HepG2 (cell line): Measurements from ENCODE around the gene ADCY6. TPM values are rescaled to one million over a fixed set of nuclear protein-coding genes. Genes with fewer than 3 reads are reported as not detected.

Source experiments
- ARHGAP35 ChIP-seq: sonication (generic); formaldehyde crosslinking; IDR thresholded peaks from 2 replicates; pipeline ENCODE4 v1.9.0; 2022; ENCODE audit warnings: mild to moderate bottlenecking, inconsistent platforms, moderate library complexity, missing genetic modification reagents, borderline replicate concordance
- TRIM24 ChIP-seq: sonication (generic); formaldehyde crosslinking; IDR thresholded peaks from 2 replicates; pipeline ENCODE4 v1.8.0; 2022; ENCODE audit warnings: mild to moderate bottlenecking, missing genetic modification reagents
- ZBTB37 ChIP-seq: sonication (generic); formaldehyde crosslinking; IDR thresholded peaks from 2 replicates; pipeline ENCODE4 v1.4.0; 2020; ENCODE audit warnings: mild to moderate bottlenecking, missing genetic modification reagents
- ZBTB43 ChIP-seq: sonication (generic); formaldehyde crosslinking; conservative IDR thresholded peaks from 2 replicates; pipeline ENCODE4 v1.4.0; 2020; ENCODE audit warnings: missing genetic modification reagents
- ZMAT3 ChIP-seq: sonication (generic); formaldehyde crosslinking; conservative IDR thresholded peaks from 2 replicates; pipeline ENCODE4 v1.7.0; 2021; ENCODE audit warnings: missing genetic modification reagents
- ZNF142 ChIP-seq: sonication (generic); formaldehyde crosslinking; IDR thresholded peaks from 2 replicates; pipeline ENCODE4 v1.4.0; 2020; ENCODE audit warnings: missing genetic modification reagents
- ZNF20 ChIP-seq: sonication (generic); formaldehyde crosslinking; IDR thresholded peaks from 2 replicates; pipeline ENCODE4 v1.4.0; 2020; ENCODE audit warnings: mild to moderate bottlenecking, moderate library complexity, missing genetic modification reagents
- ZNF331 ChIP-seq: sonication (generic); formaldehyde crosslinking; IDR thresholded peaks from 2 replicates; pipeline ENCODE4 v1.4.0; 2020; ENCODE audit warnings: missing genetic modification reagents
- ZNF407 ChIP-seq: sonication (generic); formaldehyde crosslinking; IDR thresholded peaks from one replicate; pipeline ENCODE4 v1.5.1; 2020; ENCODE audit warnings: mild to moderate bottlenecking, missing genetic modification reagents; ENCODE audit errors: not compliant biosample characterization
- ZNF556 ChIP-seq: sonication (generic); formaldehyde crosslinking; IDR thresholded peaks from 2 replicates; pipeline ENCODE4 v1.4.0; 2020; ENCODE audit warnings: mild to moderate bottlenecking, missing genetic modification reagents, borderline replicate concordance
- polyA plus RNA-seq, 8 experiments: library from polyadenylated mRNA; depleted of rRNA in 3 of 8; stranded (reverse) in 7 of 8; unstranded in 1 of 8; fragments of >200 nt; fragmentation: Illumina TruSeq in 4 of 8; extraction: Trizol in 4 of 8; gene quantifications; 2 replicates each; pipeline versions ENCODE4 v1.2.1 to v1.2.3, GENCODE V29; 2011 to 2016; ENCODE audit warnings: low read depth in 4 of 8, missing spikeins in 1 of 8, mixed read lengths in 1 of 8; ENCODE audit not compliant: insufficient read depth in 1 of 8
- total RNA-seq, 5 experiments: library from RNA; depleted of rRNA; stranded (reverse); fragments of >200 nt; fragmentation: Illumina TruSeq; extraction: Trizol; gene quantifications; 2 replicates each; pipeline ENCODE4 v1.2.3, GENCODE V29; 2016; ENCODE audit warnings: low read depth in 1 of 5

ADCY6 gene
- total and polyA plus RNA-seq, 2 of the 13 experiments (the other 11 are each of a cell fraction or from before 2014, with no cell fraction given) = 10.6 to 11.8 TPM

- TF ChIP-seq ZBTB43 (CRISPR knock-in tag) (no peak), ZNF556 (no peak), ARHGAP35 (peak; percentile 57; the same call in 1 of the 2 replicates), ZNF331 (peak; percentile 59; the same call in 1 of the 2 replicates), ZNF20 (CRISPR knock-in tag) (no peak), TRIM24 (CRISPR knock-in tag) (no peak), ZNF142 (peak; percentile 82), ZMAT3 (CRISPR knock-in tag) (no peak), ZBTB37 (CRISPR knock-in tag) (no peak), ZNF407 (CRISPR knock-in tag) (no peak)
Observed at GRCh38 chr12:48814262-48815125, 25.6 kb upstream of the ADCY6 start (continued).
